HTR-8/SVneo (cell line): ENCODE measurements around the gene F12.
"Not testable (repeated sequence)": the region's sequence is repeated elsewhere in the genome, so short reads cannot be mapped to it uniquely, and the experiment has no call there.

Experiments
- DNase-seq: peaks from one replicate; pipeline ENCODE4 v3.0.0; 2011; ENCODE audit warnings: low spot score, mixed read lengths; ENCODE audit not compliant: insufficient read length
- FAIRE-seq: peaks from 2 replicates; lab custom pipeline; 2011; peaks lifted over from hg19 to GRCh38; lab: Jason Lieb, UNC

F12 gene

DNA sequence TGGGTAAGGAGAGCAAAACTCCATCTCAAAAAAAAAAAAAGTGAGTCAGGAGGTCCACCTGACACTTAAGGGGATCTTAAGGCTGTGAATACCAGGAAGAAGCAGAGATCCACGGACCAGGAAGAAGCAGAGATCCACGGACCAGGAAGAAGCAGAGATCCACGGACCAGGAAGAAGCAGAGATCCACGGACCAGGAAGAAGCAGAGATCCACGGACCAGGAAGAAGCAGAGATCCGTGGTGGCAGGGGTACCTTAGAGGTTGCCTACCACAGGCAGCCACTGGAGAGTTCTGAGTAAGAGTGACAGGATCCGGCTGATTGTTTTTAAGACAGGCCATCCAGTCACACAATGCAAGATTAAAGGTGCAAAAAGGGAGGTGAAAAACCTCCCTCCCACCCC, 11.1 kb upstream of the F12 start:
- DNase-seq, FAIRE-seq: not testable (repeated sequence)

DNA sequence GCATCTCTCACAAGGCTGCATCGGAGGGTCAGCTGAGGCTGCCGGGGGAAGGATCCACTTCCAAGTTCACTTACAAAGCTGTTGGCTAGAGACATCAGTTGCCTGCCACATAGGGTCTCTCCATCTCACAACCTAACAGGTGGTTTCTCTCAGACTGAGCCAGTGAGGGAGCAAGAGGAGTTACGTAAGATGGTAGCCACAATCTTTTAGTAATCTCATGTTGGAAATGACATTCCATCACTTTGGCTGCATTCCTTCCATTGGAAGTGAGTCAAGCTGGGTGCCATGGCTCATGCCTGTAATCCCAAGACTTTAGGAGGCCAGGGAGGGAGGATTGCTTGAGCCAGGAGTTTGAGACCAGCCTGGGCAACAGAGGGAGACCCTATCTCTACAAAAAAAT, 9.7 kb upstream of the F12 start:
- FAIRE-seq (no peak), DNase-seq (peak; percentile 36)

DNA sequence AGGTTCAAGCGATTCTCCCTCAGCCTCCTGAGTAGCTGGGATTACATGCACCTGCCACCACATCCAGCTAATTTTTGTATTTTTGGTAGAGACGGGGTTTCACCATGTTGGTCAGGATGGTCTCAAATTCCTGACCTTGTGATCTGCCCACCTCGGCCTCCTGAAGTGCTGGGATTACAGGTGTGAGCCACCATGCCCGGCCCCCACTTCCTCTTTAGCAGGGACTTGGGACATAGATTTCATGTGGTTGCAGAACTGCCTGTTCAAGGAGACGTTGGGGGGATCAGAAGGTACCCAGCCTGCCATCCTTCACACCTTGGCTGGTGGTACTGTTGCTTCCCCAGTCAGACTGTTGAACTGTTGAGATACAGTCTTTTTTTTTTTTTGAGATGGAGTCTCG, 7.7 kb upstream of the F12 start:
- not testable (repeated sequence) for FAIRE-seq, DNase-seq

DNA sequence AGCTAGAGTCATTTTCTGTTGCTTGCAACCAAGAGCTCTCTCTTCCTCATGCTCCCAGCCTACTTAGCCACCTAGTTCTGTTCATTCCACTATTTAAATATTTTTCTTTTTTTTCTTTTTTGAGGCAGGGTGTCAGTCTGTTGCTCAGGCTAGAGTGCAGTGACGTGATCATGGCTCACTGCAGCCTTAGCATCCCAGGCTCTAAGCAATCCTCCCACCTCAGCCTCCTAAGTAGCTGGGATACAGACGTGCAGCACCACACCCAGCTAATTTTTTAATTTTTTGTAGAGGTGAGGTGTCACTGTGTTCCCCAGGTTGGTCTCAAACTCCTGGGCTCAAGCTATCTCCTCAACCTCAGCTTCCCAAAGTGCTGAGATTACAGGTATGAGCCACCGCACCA, 5.1 kb upstream of the F12 start:
- no peak for DNase-seq
- FAIRE-seq, result no peak

DNA sequence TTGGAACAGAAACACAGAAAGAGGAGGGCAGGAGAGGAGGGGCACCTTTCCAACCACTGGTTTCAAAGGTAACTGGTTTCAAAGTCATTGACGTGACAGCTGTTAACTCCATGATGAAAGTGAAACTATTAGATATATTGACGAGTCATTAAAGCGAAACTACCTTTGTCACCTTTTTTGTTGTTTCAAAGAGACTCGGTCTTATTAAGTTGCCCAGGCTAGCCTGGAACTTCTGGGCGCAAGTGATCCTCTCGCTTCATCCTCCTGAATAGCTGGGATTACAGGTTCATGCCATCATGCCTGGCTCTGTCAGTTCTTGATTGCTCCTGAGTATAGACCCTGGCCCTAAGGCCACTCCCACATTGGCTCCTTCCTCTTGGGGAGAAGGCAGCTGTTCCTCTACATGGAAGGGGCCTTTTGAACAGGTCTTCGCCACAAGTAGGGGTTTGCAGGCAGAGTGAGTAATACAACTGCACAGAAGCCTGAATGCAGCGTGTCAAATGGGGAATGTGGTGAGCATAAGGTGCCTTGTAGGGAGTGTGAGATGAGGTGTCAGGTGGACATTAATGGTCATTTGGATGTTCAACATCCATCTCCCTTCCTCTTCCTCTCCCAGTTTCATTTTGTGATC, 3.4 kb upstream of the F12 start:
- DNase-seq (no peak), FAIRE-seq (no peak)

DNA sequence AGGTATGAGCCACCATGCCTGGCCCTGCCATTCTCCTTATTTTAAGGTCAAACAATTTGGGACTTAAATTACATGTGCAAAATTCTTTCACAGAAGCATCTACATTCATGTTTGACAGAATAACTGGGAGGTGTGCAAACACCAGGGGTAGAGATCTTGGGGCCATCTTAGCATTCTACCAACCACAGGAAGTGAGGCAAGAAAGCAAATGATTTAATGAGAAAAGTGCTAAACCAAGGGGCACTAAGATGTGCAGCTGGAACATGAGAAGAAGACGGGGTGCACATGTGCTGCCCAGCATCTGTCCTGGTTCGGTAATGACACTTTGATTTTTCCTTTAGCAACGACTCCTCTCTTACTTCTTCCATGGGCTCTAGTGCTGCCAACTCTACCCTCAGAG, 1.2 kb upstream of the F12 start:
- DNase-seq, result no peak
- FAIRE-seq, result no peak

DNA sequence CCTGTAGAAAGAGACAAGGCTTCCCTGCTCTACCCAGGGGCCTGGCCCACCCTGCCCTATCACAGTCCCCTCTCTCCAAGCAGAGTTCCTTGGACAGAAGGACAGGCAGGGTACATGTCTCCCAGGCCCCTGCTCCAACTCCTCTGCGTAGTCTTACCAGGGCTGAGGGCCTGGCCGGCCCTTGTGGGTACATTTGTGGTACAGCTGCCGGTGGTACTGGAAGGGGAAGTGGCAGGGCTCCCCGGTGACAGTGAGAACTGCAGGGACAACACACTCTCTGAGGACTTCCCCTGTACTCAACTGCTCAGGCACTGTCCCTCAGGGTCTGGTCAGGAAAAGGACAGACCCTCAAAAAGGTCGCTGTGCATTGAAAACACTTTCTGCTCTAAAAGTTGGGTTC, 3.6 kb downstream of the F12 start:
- DNase-seq, result no peak
- FAIRE-seq, result no peak

DNA sequence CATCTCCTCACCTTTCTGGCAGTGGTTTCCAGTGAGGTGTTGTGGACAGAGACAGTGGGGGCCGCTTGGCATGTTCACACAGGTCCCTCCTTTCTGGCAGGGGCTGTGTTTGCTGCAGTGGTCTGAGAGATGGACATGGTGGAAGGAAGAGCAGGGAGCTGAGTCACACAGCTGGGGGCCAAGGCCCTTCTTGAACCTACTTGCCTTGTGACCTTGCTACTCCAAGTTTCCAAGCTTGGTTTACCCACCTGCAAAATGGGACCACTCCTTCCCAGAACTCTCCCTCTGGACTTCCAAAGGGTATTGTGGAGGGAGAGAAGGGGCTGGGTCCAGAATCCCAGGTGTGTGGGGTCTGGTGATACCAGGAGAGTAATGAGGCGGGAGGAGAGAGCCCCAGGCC, 4.1 kb downstream of the F12 start:
- FAIRE-seq, result no peak
- no peak for DNase-seq

DNA sequence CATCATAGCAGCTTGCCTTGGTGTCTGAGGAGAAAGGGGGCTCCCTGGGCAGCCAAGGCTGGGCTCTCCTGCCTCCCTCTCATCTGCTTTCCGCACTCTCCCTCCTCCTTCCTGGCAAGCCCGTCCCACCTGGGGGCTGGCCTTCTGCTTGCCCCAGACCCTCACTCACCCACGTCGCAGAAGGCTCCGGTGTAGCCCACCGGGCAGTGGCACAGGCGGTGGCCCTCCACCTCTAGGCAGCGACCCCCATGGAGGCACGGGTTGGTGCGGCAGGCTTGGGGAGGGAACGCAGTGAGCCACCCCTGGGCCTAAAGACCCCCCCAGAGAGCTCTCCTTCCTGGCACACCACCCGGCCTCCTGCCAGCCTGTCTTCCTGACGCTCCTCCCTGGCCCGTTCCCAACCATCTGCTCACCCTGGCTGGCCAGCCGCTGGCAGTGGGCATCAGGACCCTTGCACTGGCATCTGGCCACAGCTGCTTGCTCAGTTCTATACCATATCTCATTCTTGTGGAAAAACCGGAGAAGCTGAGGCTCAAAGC, 4.7 kb downstream of the F12 start:
- DNase-seq, result no peak
- FAIRE-seq, result no peak

DNA sequence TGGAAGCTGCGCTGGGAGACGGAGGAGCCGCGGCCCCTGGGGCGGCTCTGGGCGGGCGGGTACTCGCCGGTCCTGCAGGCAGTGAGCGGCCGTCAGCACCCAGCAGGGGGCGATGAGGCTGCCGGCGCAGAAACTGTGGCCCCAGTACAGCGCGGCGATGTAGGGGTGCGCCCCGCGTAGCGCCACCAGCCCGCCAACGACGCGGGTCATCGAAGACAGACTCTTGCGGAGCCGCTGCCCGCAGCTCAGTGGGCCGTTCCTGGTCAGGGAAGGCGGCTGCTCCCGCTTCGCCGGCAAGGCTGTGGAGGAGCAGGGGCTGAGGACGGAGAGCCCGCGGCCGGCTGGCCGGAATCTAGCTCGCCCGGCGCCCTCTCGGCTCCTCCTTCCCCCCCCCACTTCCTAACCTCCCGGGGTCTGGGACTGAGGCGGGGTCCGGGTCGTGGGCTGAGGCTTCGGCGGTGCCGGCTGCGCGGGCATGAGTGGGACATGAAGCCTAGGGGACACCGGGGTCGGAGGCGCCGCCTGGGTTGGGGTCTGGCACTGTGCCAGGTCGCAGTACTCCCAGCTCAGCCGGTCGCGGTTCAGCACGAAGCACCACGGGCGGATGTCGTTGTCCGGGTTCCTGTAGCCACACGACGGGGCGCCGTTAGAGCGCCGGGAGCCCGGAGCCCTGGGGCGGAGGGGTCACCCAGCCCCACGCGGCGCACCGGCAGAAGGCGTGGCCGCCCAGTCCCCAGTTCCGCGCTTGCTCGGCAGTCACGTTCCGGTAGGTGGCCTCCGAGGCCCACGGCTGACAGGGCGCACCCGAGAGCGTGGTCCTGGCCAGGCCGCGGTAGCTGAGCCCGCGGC, 5.3 kb downstream of the F12 start:
- DNase-seq (peak; percentile 88), FAIRE-seq (peak; percentile 94)

DNA sequence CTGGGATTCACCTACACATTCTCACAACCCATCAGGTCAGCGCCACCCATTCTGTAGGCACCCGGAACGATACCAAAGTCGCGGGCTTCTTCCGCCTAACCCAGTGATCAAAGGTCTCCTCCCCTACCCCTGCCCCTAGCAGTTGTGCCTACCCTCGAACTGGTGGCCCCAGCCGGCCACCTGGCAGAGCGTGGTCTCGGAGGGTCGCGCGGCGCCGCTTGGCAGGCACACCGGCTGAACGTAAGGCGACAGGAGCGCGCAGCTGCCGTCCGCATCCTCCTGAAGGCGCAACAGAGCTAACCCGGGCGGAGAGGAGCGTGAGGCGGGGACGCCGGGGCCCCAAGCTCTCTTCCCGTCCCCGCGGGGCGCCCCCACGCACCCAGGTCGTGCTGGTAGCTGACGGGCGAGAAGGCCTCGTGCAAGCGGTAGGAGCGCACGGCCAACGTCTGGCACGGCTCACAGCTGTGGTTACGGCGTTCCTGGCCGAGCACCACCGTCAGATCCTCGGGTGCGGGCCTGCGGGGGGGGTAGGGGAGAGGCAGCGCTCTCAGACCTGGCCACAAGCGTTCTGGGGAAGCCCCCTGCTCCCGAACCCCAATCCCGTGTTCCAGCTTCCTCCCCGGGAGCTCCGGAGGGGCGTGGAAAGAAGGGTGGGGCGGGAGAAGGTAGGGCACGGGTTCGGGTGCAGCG, 6.1 kb downstream of the F12 start:
- FAIRE-seq, result no peak
- DNase-seq, result no peak

DNA sequence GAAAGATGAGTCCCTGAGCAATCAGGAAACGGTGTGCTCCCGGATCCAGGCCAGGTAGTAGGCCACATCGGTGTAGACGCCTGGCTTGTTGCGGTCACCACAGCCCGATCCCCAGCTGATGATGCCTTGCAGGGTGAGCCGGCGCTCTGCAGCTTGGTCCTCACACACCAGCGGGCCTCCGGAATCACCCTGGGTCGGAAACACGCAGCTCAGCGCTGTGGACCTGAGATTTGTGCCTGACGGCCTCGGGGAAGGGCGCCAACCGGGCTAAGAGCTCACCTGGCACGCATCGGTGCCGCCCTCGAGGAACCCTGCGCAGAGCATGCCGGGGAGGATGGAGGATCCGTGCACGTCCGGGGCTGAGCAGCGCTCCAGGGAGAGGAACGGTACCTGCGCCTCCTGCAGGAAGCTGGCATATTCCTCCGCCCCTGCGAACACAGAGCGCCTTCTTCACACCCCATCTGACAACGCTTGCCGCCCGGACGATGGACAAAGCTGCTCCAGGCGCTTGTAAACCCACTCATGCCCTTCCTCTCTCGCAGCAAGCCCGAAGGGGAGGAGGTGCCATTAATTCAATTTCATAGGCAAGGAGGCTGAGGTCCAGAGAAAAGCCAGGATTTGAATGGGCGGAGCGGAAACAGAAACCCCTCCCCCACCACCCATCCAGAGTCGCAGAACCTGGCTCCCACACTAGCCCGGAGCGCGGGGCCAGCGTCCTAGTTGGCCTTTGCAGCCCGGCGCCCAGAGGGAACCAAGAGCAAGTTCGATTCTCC, 6.9 kb downstream of the F12 start:
- FAIRE-seq (peak; percentile 42), DNase-seq (peak; percentile 62)

DNA sequence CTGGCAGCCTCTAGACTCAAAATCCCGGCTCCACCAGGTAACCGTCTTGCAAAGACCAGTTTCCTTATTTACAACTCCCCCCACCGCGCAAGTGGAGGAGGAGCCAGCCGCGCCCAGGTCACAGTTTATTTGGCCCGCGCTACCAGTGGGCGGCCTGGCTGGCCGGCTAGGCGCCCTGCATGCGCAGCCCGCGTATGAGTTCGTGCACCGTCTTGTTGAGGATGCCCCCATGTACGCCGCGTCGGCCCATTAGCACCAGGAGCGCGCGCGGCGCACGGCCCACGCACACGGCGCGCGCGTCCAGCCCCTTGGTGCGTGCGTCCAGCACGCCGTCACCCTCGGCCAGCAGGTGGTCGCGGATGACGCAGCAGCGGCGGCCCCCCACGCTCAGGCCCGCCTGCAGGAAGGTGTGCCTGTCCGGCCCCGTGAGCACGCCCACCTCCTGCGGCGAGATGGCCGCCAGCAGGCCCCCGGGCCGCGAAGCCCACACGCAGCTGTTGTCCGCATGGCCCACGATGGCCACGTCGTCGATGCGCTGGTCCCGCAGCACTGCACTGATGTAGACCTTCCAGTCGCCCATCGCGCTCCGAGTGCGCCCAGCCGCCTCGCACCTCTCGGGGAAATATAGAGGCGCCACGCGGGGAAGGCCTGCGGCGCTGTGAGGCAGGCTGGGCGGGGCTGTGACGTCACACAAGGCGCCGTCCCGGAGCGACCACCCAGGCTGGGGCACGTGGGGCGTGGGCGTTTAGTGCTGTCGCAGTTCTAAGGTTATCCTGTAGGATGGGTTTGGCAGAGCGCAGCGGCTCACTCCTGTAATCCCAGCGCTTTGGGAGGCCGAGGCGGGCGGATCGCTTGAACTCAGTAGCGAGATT, 9.1 kb downstream of the F12 start, which contains the start of gene PFN3:
Gene PFN3, minus strand, starts transcription at position 665 of the 872 bp plus-strand sequence. Its CDS starts 85 bp downstream, at position 580.
- FAIRE-seq (no peak), DNase-seq (no peak)

DNA sequence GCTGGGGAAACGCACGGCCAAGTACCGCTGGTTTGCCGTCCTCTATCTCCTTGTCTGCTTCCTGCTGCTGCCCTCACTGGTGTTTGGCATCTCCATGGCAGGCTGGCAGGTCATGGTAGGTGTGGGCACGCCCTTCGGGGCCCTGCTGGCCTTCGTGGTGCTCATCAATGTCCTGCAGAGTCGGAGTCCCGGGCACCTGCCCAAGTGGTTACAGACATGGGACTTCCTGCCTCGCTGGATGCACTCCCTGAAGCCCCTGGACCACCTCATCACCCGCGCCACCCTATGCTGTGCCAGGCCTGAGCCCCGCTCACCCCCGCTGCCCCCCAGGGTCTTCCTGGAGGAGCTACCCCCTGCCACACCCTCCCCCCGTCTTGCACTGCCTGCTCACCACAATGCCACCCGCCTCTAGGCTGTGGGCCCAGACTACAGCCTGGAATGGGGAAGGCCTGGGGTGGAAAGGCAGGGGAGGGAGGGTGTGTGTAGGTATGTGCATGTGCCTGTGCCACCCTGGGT, 11.4 kb downstream of the F12 start:
- FAIRE-seq (no peak), DNase-seq (no peak)

DNA sequence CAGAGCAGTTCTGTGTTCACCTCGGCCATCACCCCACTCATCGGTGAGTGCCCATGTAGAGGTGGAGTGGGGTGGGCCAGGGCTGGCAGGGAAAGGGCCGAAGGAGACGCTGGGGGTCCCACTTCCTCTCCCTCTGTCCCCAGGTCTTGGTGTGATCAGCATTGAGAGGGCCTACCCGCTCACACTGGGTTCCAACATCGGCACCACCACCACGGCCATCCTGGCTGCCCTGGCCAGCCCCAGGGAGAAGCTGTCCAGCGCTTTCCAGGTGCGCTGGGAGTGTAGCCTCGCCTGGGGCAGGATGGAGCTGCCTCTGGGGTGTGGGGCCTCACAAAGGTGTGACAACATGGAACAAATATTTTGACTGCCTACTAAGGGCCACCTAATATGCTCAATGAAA, 12.6 kb downstream of the F12 start:
- no peak for DNase-seq
- no peak for FAIRE-seq

DNA sequence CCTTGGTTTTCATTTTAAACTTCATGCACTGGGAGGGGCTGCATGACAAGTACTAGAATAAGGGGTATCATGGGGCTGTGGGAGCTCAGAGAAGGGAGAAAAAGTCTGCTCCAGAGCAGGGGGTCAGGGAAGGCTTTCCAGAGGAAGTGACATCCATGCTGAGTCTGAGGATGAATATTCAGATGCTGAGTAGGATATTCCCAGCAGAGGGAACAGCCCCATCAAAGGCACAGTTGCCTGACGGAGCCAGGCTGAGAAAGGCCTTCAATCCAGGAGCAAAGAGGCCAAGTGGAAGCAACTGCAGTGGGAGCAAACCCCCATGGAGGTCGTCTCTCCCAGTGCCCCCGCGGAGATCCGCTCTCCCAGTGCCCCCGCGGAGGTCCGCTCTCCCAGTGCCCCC, 13.3 kb downstream of the F12 start:
- DNase-seq (no peak), FAIRE-seq (no peak)

DNA sequence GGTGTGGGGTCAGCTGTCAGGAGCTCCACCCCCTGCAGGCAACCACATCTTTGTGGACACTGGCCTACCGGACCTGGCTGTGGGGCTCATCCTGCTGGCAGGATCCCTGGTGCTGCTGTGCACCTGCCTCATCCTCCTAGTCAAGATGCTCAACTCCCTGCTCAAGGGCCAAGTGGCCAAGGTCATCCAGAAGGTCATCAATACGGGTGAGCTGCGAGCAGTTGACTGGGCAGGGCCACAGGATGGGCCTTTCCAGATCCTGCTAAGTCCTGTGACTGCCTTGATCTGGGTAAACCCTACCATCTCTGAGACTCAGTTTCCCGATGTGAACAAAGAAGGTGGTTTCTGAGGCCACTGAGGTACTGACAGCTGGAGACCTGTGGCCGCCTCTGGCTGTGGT, 15.4 kb downstream of the F12 start:
- FAIRE-seq, result no peak
- DNase-seq, result no peak

DNA sequence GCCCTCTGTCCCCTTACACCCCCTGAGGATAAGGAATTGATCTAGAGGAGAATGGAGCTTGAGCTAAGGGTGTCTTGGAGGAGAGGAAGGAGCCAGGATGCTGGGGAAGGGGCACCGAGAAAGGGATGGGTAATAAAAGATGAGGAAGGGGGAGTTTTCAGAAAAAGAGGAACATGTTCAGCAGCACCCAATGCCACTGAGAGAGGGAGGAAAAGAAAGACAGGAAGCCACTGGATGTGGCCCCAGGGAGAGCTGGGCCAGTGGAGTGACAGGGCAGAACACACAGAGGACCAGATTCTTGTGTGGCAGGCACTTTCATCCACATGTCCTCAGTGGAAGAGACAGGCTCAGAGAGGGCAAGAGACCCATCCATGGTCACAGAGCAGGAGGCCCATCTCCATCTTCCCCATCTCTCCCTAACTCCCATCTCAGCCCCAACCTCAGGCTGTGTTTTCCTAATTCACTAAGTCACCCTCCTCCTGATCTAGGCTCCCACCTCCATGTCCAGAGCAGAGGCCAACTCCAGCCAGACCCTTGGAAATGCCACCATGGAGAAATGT, 16.1 kb downstream of the F12 start:
- DNase-seq (no peak), FAIRE-seq (no peak)

DNA sequence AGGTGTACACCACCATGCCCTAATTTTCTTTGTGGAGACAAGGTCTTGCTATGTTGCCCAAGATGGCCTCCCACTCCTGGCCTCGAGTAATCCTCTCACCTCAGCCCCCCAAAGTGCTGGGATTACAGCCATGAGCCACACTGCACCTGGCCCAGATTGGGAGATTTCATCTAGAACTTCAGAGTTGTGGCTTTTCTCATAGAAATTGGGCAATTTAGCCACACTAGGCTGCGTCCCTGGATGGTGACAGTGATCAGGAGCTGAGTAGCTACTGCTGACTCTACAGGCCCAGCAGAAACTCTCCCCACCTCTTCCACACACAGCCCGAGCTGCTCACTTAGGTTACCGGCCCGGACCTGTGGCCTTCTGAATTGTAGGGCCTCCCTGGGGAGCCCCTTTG, 16.6 kb downstream of the F12 start:
- FAIRE-seq (no peak), DNase-seq (no peak)
